Measurements from ENCODE around the gene RNU1-1. TPM values are rescaled to one million over a fixed set of nuclear protein-coding genes. Genes with fewer than 3 reads are reported as not detected.

RNU1-1 gene
- total and polyA plus RNA-seq, 4 donors: under 0.01 to 16.7 (median under 0.01) TPM; not detected in 1

GRCh38 chr1:16474166-16474800 is 39.8 kb downstream of the RNU1-1 start:
- H3K36me3 ChIP-seq (ENCODE audit: control insufficient read depth in 4 of 4, insufficient read depth in 3 of 4, low read depth in 1 of 4, low read length in 3 of 4): peaks cover 0 to 9% (median 4%) of the 10 kb centered on the region in 4 donors
- H3K4me3 ChIP-seq (ENCODE audit: low read depth in 1 of 3, low read length in 3 of 3): no peak overlapping the region
- 96% methylated on average over 28 of the region's 28 CpGs for WGBS
- TF ChIP-seq RXRA (IDR thresholded peaks at IDR 0.05) (no peak), RAD21 (IDR thresholded peaks at IDR 0.05) (no peak), GABPA (IDR thresholded peaks at IDR 0.05 in 1 of 2, conservative IDR thresholded peaks at IDR 0.05 in 1 of 2) (no peak), EGR1 (IDR thresholded peaks at IDR 0.05; ENCODE audit: low read depth in 2 of 2) (no peak), SP1 (IDR thresholded peaks at IDR 0.05) (no peak), FOXA2 (IDR thresholded peaks at IDR 0.05) (no peak), MAX (IDR thresholded peaks at IDR 0.05) (no peak), HNF4A (conservative IDR thresholded peaks at IDR 0.05) (no peak), HNF4G (IDR thresholded peaks at IDR 0.05) (no peak), NR2F2 (IDR thresholded peaks at IDR 0.05) (no peak), ZBTB33 (IDR thresholded peaks at IDR 0.05) (no peak), JUND (IDR thresholded peaks at IDR 0.05) (no peak), TAF1 (conservative IDR thresholded peaks at IDR 0.05) (no peak), YY1 (IDR thresholded peaks at IDR 0.05) (no peak), CTCF (IDR thresholded peaks at IDR 0.05; ENCODE audit: low read depth, low read length, missing input control) (no peak), REST (IDR thresholded peaks at IDR 0.05) (no peak), ATF3 (IDR thresholded peaks at IDR 0.05) (no peak)
- DNase-seq (ENCODE audit: low spot score): no peak
- no peak overlapping the region for H3K27ac ChIP-seq (ENCODE audit: low read depth in 1 of 2, low read length in 2 of 2)
- no peaks in the 10 kb centered on the region for H3K9me3 ChIP-seq (ENCODE audit: control insufficient read depth in 4 of 4, low read length in 3 of 4)
- H3K4me1 ChIP-seq (ENCODE audit: control insufficient read depth in 4 of 4, insufficient read depth in 4 of 4, low read length in 3 of 4): no peaks in the 10 kb centered on the region
- H3K9ac ChIP-seq (ENCODE audit: low read depth in 1 of 2, low read length in 2 of 2): no peak overlapping the region
- H3K27me3 ChIP-seq (ENCODE audit: control insufficient read depth in 4 of 4, insufficient read depth in 4 of 4, low read length in 3 of 4): no peaks in the 10 kb centered on the region

Measured in liver (tissue), 9 donors.